GM10248 (cell line): ENCODE results near the gene EIF4E.
"Not testable (repeated sequence)": the region's sequence is repeated elsewhere in the genome, so short reads cannot be mapped to it uniquely, and the experiment has no call there.

Experiments
- CTCF ChIA-PET: fragments of 300-600 bp; sonication (Branson Sonifier 250); formaldehyde crosslinking; extraction: SDS; loops from one replicate; lab custom pipeline; 2021; ENCODE audit warnings: antibody characterized with exemption; lab: Yijun Ruan, JAX
- POLR2A ChIA-PET: fragments of 350-650 bp; sonication (Branson Sonifier 250); formaldehyde crosslinking; extraction: SDS; loops from one replicate; lab custom pipeline; 2020; ENCODE audit warnings: antibody characterized with exemption; lab: Yijun Ruan, JAX
- DNase-seq: peaks from one replicate; pipeline ENCODE4 v3.0.0; 2012; ENCODE audit errors: extremely low spot score
- TF ChIP-seq, protein P1 (sequence below): IDR thresholded peaks from 2 replicates; pipeline ENCODE4 v1.5.1; 2012; ENCODE audit warnings: mild to moderate bottlenecking, low read depth; ENCODE audit errors: extremely low read depth, missing control alignments, control extremely low read depth

The EIF4E gene

DNA sequence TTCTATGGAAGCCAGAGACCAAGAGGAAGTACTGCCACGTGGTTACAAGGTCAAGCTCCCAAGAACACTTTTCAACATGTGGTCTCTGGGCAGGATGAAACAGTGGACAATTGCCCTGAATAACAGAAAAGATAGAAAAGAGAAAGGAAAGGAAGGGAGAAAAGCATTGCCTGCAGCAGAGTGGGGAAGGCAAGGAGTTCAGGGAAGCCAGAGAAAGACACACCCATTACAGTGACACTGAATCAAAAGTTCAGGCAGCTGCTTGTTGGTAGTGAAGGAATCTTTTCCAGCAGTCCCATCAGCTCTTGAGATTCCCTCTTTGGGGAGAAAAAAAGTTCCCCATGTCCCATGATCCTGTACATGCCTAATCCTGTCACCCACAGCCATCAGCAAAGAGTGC, 80.5 kb downstream of the EIF4E start:
- CTCF ChIA-PET: interaction anchor here (1.0 kb wide), 1 partner anchor 9 kb away, joined by 3 read pairs; no protein-coding TSS in a partner anchor
- POLR2A ChIA-PET: no interaction called here

GRCh38 chr4:98845960-98846359, 83.0 kb downstream of the EIF4E start:
- no peak for DNase-seq
- TF ChIP-seq, protein P1, sequence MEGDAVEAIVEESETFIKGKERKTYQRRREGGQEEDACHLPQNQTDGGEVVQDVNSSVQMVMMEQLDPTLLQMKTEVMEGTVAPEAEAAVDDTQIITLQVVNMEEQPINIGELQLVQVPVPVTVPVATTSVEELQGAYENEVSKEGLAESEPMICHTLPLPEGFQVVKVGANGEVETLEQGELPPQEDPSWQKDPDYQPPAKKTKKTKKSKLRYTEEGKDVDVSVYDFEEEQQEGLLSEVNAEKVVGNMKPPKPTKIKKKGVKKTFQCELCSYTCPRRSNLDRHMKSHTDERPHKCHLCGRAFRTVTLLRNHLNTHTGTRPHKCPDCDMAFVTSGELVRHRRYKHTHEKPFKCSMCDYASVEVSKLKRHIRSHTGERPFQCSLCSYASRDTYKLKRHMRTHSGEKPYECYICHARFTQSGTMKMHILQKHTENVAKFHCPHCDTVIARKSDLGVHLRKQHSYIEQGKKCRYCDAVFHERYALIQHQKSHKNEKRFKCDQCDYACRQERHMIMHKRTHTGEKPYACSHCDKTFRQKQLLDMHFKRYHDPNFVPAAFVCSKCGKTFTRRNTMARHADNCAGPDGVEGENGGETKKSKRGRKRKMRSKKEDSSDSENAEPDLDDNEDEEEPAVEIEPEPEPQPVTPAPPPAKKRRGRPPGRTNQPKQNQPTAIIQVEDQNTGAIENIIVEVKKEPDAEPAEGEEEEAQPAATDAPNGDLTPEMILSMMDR: no peak
- CTCF ChIA-PET: no interaction called here
- POLR2A ChIA-PET: no interaction called here

More for the DNA sequence above, 80.5 kb downstream of the EIF4E start:
- TF ChIP-seq, protein P1: no peak
- no peak for DNase-seq

DNA sequence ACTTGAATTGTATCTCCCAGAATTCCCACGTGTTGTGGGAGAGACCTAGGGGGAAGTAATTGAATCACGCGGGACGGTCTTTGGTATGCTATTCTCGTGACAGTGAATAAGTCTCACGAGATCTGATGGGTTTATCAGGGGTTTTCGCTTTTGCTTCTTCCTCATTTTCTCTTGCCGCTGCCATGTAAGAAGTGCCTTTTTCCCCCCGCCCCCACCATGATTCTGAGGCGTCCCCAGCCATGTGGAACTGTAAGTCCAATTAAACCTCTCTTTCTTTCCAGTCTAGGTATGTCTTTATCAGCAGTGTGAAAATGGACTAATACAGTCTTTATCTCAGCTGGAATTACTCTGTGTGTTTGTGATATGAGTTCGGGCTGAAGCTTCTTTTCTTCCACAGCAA, 86.0 kb downstream of the EIF4E start:
- DNase-seq, POLR2A ChIA-PET: not testable (repeated sequence)
- CTCF ChIA-PET: interaction anchor here (1.2 kb wide), 1 partner anchor 11 kb away, joined by 3 read pairs; no protein-coding TSS in a partner anchor

DNA sequence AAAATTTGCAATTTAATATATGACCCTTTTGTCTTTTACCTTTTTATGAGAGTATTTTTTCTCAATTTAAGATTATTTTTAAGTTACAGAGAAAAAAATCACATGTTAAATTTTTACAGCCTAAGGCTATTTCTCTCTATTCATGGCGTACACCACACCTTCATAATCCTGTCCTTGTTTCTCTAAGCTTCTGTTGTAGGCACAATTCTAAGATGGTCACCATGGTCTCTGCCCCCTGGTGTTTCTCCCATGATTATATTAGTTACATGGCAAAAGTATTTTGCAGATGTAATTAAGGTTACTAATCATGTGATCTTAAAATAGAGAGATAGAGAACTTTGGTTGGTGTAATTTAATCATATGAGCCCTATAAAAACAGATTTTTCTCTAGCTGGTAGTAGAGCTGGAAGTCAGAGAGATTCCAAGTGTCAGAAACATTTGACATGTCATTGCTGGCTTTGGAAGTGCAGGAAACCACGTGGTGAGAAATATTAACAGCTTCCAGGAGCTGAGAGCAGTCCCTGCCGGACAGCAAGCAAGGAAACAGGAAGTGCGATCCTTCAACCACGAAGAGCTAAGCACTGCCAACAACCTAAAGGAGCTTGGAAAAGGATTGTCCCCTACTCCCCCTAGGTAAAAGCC, 89.8 kb downstream of the EIF4E start:
- POLR2A ChIA-PET: no interaction called here
- TF ChIP-seq, protein P1: no peak
- CTCF ChIA-PET: interaction anchor here (0.7 kb wide), 1 partner anchor 9 kb away, joined by 3 read pairs; no protein-coding TSS in a partner anchor
- DNase-seq: no peak

GRCh38 chr4:98838531-98838930, 90.4 kb downstream of the EIF4E start:
- CTCF ChIA-PET: no interaction called here
- POLR2A ChIA-PET: no interaction called here
- DNase-seq: no peak
- TF ChIP-seq, protein P1: no peak

DNA sequence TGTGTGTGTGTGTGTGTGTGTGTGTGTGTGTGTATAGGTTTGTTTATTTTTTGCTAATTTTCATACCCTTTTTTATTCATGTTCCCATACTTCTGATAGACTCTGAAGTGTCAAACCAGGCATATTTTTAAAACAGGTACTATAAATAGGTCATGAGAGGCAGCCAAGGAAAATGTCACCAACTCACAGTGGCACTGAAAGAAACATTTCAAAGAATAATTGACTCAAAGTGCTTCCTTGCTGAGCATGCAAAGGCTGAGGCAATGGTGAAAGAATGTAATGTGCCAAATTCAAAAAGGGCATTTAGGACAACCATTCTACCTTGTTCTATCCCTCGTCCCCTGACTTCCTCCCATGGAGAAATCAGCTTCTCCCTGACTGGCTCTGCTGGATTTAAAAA, 95.5 kb downstream of the EIF4E start:
- POLR2A ChIA-PET: no interaction called here
- CTCF ChIA-PET: interaction anchor here (1.5 kb wide), 1 partner anchor 12 kb away, joined by 3 read pairs; no protein-coding TSS in a partner anchor
- DNase-seq: no peak
- TF ChIP-seq, protein P1: no peak

- DNase-seq, CTCF ChIA-PET, POLR2A ChIA-PET: not testable (repeated sequence)
Measured at GRCh38 chr4:98831036-98831435, 97.9 kb downstream of the EIF4E start.
